ENCODE data around the gene DLGAP1. TPM values are rescaled to one million over a fixed set of nuclear protein-coding genes. Genes with fewer than 3 reads are reported as not detected.

Gene DLGAP1
- total RNA-seq, 1 donor from 2014 or later: 11.5 TPM

DNA sequence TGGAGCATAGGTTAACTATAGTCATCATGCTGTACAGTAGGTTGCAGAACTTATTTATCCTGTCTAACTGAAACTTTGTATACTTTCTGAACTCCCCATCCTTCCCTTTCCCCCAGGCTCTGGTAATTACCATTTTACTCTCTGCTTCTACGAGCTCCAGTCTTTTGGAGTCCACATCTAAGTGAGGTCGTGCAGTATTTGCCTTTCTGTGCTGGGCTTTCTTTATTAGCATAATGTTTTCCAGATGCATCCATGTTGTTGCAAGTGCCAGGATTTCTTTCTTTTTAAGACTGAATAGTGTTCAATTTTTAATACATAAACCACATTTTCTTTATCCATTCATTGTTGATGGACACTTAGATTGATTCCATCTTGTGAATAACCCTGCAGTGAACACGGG lies 541.0 kb downstream of the DLGAP1 start:
- TF ChIP-seq, protein P1, sequence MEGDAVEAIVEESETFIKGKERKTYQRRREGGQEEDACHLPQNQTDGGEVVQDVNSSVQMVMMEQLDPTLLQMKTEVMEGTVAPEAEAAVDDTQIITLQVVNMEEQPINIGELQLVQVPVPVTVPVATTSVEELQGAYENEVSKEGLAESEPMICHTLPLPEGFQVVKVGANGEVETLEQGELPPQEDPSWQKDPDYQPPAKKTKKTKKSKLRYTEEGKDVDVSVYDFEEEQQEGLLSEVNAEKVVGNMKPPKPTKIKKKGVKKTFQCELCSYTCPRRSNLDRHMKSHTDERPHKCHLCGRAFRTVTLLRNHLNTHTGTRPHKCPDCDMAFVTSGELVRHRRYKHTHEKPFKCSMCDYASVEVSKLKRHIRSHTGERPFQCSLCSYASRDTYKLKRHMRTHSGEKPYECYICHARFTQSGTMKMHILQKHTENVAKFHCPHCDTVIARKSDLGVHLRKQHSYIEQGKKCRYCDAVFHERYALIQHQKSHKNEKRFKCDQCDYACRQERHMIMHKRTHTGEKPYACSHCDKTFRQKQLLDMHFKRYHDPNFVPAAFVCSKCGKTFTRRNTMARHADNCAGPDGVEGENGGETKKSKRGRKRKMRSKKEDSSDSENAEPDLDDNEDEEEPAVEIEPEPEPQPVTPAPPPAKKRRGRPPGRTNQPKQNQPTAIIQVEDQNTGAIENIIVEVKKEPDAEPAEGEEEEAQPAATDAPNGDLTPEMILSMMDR (conservative IDR thresholded peaks at IDR 0.05): no peak
- Mint-ChIP-seq H3K9me3 (no peaks in the 10 kb centered on the region), H3K27ac (ENCODE audit: unreplicated experiment) (no peak overlapping the region), H3K4me1 (no peaks in the 10 kb centered on the region), H3K36me3 (ENCODE audit: low read depth) (no peaks in the 10 kb centered on the region), H3K4me3 (no peak overlapping the region), H3K27me3 (ENCODE audit: low read depth) (no peaks in the 10 kb centered on the region)
- no peak for DNase-seq (ENCODE audit: low read depth, low spot score)

DNA sequence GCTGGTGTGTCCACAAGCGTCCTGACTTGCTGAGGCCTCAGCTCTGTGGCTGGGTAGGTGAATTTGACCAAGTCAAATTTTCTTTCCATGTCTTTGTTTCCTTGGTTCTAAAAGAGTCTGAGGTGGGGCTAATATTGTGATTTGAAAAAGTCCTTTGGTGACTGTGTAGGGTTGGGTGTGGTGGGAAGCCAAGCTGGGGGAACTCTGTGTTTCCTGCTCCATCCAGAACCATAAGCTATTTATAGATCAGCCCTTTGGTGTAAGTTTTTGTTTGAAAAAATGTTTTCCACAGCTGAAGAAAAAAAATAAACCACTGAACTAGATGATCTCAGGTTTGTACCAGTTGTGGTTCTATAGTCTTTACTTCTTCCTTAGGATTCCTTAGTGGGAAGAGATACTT lies 542.4 kb downstream of the DLGAP1 start:
- H3K4me3 Mint-ChIP-seq: no peak overlapping the region
- no peak for DNase-seq (ENCODE audit: low read depth, low spot score)
- H3K9me3 Mint-ChIP-seq: no peaks in the 10 kb centered on the region
- no peaks in the 10 kb centered on the region for H3K4me1 Mint-ChIP-seq
- H3K27me3 Mint-ChIP-seq (ENCODE audit: low read depth): no peaks in the 10 kb centered on the region
- TF ChIP-seq, protein P1 (conservative IDR thresholded peaks at IDR 0.05): no peak
- no peaks in the 10 kb centered on the region for H3K36me3 Mint-ChIP-seq (ENCODE audit: low read depth)
- no peak overlapping the region for H3K27ac Mint-ChIP-seq (ENCODE audit: unreplicated experiment)

DNA sequence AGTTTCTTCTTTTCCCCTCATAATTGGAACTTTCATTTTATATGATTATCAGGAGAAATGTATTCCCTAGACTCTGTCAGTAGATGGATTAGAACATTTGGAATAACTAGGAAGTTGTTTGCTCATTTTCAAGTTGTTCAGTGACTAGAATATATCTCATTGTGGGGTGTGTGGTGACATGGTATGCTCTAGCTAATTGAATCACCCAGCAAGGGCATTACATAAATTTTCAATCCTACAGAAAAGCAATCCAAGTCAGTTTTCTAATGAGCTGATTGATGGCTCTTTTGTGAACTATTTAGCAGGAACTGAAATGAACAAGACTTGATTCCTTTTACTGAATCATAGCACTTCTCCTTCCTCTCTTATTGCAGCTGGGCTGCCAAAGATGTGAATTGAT lies 543.7 kb downstream of the DLGAP1 start:
- no peaks in the 10 kb centered on the region for H3K27me3 Mint-ChIP-seq (ENCODE audit: low read depth)
- TF ChIP-seq, protein P1 (conservative IDR thresholded peaks at IDR 0.05): no peak
- no peaks in the 10 kb centered on the region for H3K36me3 Mint-ChIP-seq (ENCODE audit: low read depth)
- H3K27ac Mint-ChIP-seq (ENCODE audit: unreplicated experiment): no peak overlapping the region
- H3K9me3 Mint-ChIP-seq: no peaks in the 10 kb centered on the region
- no peak overlapping the region for H3K4me3 Mint-ChIP-seq
- no peak for DNase-seq (ENCODE audit: low read depth, low spot score)
- no peaks in the 10 kb centered on the region for H3K4me1 Mint-ChIP-seq

DNA sequence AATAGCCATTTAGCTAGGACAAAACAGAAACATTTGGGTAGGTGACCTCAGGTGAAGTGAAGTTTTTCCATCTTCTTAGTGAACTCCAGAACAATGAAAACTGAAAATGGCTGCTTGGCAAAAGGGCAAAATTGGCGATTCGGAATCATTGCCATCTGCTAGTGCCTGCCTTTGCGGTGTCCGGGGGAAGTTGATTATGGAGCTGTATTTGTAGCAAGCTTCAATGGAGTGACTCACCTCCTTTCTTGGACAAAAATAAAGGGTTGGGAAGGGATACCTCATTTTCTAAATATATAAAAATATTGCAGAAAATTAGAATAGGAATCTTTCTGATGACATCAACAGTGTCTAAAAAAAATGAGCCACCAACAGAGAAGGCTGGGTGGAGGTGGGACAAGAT lies 544.6 kb downstream of the DLGAP1 start:
- Mint-ChIP-seq H3K4me1 (no peaks in the 10 kb centered on the region), H3K36me3 (ENCODE audit: low read depth) (no peaks in the 10 kb centered on the region), H3K4me3 (no peak overlapping the region), H3K9me3 (no peaks in the 10 kb centered on the region), H3K27me3 (ENCODE audit: low read depth) (no peaks in the 10 kb centered on the region), H3K27ac (ENCODE audit: unreplicated experiment) (no peak overlapping the region)
- DNase-seq (ENCODE audit: low read depth, low spot score): no peak
- TF ChIP-seq, protein P1 (conservative IDR thresholded peaks at IDR 0.05): no peak

DNA sequence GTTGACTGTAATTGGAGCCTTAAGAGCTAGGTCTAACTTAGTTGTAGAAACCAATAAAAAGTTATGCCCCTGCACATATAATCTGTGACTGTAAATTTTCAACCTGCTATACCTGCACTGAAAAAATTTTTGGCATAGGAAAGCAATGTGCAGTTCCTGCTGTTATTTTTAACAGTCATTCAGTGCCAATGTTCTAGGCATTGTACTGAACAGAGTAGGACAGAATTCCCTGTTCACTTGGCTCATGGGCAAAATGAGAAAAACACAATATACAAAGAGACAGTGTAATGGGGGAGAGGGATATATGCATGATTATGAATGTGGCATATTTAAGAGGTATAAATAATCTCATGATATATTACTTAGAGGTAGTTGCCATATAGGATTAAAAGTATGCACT lies 547.2 kb downstream of the DLGAP1 start:
- Mint-ChIP-seq H3K27me3 (ENCODE audit: low read depth) (no peaks in the 10 kb centered on the region), H3K36me3 (ENCODE audit: low read depth) (no peaks in the 10 kb centered on the region), H3K27ac (ENCODE audit: unreplicated experiment) (no peak overlapping the region), H3K9me3 (no peaks in the 10 kb centered on the region), H3K4me3 (no peak overlapping the region), H3K4me1 (no peaks in the 10 kb centered on the region)
- TF ChIP-seq, protein P1 (conservative IDR thresholded peaks at IDR 0.05): no peak
- no peak for DNase-seq (ENCODE audit: low read depth, low spot score)
